DND-41 (cell line): ENCODE data around the gene KRT7.

Source experiments
- CTCF ChIP-seq: IDR thresholded peaks from 2 replicates; pipeline ENCODE4 v1.5.1; 2012; ENCODE audit warnings: borderline replicate concordance, low read length, moderate library complexity, mild to moderate bottlenecking; ENCODE audit not compliant: poor library complexity, severe bottlenecking; ENCODE audit errors: extremely low read depth
- EZH2 ChIP-seq: IDR thresholded peaks from 3 replicates; pipeline ENCODE4 v1.6.1; 2012; ENCODE audit warnings: borderline replicate concordance, low read depth, mild to moderate bottlenecking, moderate library complexity, low read length, inconsistent platforms; ENCODE audit not compliant: severe bottlenecking

DNA sequence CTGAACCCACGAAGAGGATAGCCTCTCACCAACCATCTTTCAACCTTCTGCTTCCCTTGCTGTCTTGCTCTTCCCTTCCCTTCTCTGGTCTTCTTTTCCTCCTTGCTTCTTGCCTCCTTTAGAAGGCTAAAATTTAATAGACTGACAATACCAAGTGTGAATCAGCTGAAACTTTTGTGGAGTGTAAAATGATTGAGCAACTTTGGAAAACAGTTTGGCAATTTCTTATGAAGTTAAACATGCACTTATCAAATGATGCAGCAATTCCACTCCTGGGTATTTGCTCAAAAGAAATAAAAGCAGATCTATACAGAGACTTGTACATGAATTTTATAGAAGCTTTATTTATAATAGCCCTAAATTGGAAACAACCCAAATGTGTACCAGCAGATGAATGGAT, 38.1 kb downstream of the KRT7 start:
- TF ChIP-seq CTCF (no peak), EZH2 (no peak)
